Stimulated activated CD8-positive, alpha-beta memory T cell treated with anti-CD3 and anti-CD28 coated beads, Interleukin-2, amount 100 ng/mL, for 1 hour (primary cell): ENCODE data around the gene CACTIN.
"Not testable (repeated sequence)": the region's sequence is repeated elsewhere in the genome, so short reads cannot be mapped to it uniquely, and the experiment has no call there.

Experiments
- DNase-seq, 2 donors: peaks; one replicate each; pipeline ENCODE4 v3.0.0-alpha.2; 2020; ENCODE audit warnings: low read depth in 2 of 2

Gene CACTIN

DNA sequence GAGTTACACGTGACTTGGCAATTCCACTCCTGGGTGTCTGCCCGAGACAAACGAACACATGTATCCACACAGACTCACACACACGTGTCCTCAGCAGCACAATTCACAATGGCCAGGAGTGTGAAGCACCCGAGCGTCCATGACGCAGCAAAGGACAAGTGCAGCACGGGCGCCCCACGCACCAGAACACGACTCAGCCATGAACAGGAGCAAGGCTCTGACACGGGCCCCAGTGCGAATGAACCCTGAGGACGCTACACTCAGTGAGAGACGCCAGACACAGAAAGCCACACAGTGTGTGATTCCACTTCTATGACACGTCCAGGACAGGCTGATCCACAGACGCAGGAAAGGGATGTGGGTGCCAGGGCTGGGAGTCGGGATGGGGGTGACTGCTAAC is 37.2 kb upstream of the CACTIN start:
- DNase-seq: no peak

GRCh38 chr19:3661284-3662238 is 35.0 kb upstream of the CACTIN start:
- no peak for DNase-seq

GRCh38 chr19:3660493-3661219 is 34.1 kb upstream of the CACTIN start:
- no peak for DNase-seq

DNA sequence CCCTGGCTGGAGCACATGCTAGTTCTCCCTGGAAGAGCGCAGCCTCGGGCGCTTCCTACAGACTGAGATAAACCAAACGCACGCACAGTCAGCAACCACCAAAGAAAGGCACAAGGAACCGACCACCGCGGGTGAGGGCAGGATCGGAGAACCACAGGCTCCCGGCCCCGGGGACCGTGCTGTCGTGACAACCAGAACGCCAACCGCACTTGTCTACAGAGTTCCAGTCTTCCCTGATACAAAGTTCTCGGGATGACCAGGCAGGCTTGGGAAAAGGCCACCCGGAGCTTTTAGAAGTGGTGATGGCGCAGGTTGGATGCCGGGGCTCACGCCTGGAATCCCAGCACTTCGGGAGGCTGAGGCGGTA is 33.1 kb upstream of the CACTIN start:
- DNase-seq: no peak

DNA sequence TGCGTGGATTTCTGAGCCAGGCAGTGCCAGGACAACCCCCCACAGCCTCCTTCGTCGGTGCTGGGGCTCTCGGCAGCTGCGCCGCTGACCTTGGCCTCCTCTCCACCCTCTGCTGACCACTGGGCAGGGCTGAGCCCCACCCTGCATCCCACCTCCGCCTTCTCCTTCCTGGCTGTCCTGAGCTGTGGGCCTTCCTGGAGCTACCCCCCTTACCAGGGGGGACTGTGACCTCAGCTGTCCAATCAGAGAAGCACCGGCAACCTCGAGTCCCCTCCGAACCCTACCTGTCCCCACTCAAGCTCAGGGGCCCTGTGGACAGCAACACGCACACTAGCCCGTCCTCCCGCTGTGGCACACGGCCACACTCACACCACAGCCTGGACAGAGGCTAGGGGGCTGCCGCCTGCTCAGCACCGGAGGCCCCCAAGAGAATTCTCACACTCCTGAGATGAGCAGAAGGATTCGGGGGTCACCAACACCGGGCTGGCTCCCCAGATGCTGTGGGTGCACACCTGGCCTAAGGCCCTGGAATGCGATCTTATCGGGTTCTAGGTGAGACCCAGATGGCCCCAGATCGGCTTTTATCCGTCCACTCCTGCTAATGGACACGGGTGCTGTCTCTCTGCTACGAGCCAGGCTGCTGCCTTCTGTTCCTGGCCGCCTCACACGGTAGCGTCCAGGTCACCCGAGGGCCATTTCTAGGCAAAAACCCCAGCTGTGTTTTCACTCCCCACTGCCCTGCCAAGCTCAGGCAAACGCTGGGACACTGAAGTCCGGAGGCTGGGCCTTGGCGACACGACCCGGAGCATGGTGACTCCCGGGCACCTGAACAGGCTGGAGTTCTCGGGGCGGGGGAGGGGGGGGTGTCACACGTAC is 32.5 kb upstream of the CACTIN start:
- no peak for DNase-seq

DNA sequence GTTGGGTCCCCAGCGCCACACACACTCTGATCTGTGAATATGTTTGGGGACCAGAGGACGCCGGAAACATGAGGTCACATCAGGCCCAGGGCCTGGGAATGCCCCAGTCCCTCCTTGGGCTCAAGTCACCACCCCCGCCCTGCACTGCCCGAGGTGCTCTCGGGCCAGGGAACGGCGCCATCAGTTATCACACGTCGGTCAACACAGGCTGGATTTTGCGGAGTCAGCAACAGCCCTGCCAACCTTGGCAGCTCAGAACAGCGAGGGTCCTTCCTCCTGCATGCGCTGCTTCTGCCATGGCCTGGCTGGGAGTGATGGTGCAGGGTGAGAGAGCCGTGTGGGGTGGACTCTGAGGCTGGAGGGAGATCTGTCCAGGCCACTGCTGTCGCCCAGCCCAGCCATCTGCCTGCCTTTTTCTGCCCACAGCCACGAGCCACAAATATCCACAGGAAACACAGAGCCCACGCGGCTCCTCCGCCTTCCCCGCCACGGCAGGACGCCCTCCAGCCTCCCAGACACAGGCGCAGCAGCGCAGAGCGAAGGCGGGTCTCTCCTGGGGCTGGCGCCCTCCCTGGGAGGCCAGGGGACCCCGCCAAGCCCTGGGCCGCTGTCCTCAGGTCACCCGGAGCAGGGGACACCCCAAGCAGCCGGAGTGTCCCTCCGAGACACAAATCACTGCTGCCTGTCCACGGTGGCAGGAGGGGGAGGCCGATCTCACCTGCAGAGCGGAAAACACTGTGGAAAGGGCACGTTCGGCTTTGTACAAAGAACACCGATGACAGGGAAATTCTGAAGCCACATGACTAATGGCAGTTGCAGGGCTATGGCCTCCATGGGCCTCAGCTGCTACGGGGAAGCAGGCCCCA is 31.6 kb upstream of the CACTIN start:
- DNase-seq: no peak

GRCh38 chr19:3657395-3657769 is 30.8 kb upstream of the CACTIN start:
- no peak for DNase-seq

DNA sequence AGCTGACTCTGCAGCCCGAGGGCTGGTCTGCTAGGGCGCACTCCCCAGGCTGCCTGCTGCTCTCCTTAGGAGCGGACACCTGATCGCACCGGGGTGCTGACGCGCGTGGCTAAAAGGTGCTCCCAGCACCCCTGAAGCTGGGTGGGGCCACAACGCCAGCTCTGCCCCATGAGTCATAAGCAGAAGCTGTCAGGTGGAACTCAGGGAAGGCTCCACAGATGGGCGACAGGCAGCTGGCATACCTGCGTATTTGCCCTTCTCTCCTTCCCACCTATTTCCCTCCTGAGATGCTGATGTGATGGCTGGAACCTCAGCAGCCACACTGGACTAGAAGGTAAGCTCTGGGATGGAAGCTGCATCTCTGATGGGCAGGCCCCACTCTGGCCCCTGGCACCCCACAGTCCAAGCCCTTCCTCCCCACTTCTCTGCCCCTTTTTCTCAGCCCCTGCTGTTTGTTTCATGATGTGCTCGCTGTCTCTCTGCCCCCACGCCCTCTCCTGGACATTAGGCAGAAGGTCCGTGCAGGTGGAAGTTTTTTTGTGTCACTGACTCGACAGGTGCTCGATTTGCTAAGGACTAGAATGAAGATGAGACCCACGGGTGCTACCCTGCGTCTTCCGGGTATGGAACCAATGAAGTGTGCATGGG is 30.3 kb upstream of the CACTIN start:
- DNase-seq: no peak

- no peak for DNase-seq
Measured at GRCh38 chr19:3656073-3656746, 29.6 kb upstream of the CACTIN start.

- no peak for DNase-seq
Measured at GRCh38 chr19:3655402-3656072, 28.9 kb upstream of the CACTIN start.

DNA sequence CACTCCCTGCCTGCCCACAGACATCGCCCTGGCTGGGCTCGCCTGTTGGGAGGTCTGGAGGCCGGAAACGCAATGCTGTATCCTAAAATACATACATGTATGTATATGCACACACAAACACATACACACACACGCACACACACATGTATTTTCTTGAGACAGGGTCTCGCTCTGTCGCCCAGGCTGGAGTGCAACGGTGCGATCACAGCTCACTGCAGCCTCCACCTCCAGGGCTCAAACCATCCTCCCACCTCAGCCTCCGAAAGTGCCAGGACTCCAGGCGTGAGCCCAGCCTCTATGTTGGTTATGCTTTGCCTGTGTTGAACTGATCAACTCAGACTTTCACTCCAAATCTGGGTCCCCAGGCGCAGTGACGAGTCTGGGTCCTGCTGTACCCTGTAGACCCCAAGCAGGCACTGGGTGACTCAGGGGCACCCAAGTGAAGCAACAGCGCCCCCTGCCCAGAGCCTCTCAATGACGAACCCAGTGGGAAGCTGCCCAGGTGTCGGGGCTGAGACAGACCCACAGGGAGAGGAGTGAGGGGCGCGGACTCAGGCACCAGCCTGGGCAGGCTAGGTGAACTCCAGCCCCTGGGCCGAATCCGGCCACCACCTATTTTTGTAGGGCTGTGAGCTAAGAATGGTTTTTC is 27.4 kb upstream of the CACTIN start:
- DNase-seq: no peak

- no peak for DNase-seq
Measured at GRCh38 chr19:3653081-3653795, 26.6 kb upstream of the CACTIN start.

DNA sequence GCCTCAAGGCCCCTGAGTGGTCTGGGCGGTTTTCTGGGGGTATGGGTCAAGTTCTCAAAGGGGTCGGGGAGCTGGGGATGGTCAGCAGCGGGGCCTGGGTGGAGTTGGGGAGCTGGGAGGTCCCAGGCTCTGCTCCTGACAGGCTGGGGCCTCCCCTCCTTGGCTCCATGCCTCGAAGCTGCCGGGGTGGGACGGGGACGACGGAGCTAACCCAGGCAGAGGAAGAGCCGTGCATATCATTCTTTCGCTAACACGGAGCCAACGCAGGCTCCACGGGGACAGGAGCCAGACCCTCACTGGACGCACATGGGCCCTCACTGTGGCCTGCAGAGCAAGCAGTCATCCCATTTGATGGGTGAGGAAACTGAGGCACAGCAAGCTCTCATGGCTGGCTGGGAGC is 25.8 kb upstream of the CACTIN start:
- DNase-seq: no peak

GRCh38 chr19:3651684-3652083 is 25.1 kb upstream of the CACTIN start:
- DNase-seq: no peak

- no peak for DNase-seq
Measured at GRCh38 chr19:3649888-3650287, 23.3 kb upstream of the CACTIN start.

DNA sequence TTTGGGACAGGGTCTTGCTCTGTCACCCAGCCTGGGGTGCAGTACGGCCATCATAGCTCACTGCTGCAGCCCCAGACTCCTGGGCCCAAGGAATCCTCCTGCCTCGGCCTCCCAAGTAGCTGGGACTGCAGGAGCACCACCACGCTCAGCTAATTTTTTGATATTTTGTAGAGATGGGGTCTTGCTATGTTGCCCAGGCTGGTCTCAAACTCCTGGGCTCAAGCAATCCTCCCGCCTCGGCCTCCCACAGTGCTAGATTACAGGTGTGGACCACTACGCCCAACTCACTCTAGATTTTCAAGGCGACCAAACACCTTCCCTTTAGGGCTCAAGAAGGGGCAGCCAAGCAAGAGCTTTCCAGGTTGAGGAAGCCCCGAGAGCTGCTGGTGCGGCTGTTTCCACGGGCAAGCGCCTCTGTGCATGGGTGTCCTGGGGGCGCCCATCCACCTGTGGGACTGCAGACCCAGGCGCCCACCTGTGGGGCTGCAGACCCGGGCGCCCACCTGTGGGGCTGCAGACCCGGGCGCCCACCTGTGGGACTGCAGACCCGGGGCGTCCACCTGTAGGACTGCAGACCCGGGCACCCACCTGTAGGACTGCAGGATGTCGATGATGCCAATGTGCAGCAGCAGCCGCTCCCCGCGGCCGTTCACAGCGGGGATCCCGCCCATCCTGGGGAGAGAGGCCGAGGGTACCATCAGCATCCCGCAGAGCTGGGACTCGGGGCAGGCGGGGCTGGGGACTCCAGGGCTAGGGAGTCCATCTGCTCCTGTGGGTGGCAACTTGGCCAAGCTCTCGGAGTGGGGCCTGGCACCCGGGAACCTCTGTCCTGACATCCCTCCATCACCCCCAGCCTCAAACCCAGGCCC is 21.7 kb upstream of the CACTIN start:
- DNase-seq: no peak

GRCh38 chr19:3647102-3647501 is 20.5 kb upstream of the CACTIN start:
- DNase-seq: not testable (repeated sequence)
